Posterior vena cava (tissue), 2 donors: ENCODE data around the gene HEPHL1. TPM values are rescaled to one million over a fixed set of nuclear protein-coding genes. Genes with fewer than 3 reads are reported as not detected.

Experiments
- DNase-seq: peaks from one replicate; pipeline ENCODE4 v3.0.0-alpha.2; 2020; ENCODE audit warnings: low spot score
- intact Hi-C, 2 donors: fragments of 100-400 bp; cut with DNase I; formaldehyde crosslinking; loops; one replicate each; pipeline versions ENCODE4 v1.14.1 to v1.14.2; 2022 to 2023
- total RNA-seq, 2 donors: library from RNA; stranded (reverse); fragmentation: NEBNext Ultra II Directional; extraction: Animal tissue kit (Norgen Biotek cat#: 25700); gene quantifications; one replicate each; pipeline ENCODE4 v1.2.1, GENCODE V29; 2021
- donor health status: DM: yes; HTN: yes; CAD: no.
- donor health status: DM: yes; HTN: yes; CAD: no.

HEPHL1 gene
- total RNA-seq, 2 donors from 2014 or later = not detected

DNA sequence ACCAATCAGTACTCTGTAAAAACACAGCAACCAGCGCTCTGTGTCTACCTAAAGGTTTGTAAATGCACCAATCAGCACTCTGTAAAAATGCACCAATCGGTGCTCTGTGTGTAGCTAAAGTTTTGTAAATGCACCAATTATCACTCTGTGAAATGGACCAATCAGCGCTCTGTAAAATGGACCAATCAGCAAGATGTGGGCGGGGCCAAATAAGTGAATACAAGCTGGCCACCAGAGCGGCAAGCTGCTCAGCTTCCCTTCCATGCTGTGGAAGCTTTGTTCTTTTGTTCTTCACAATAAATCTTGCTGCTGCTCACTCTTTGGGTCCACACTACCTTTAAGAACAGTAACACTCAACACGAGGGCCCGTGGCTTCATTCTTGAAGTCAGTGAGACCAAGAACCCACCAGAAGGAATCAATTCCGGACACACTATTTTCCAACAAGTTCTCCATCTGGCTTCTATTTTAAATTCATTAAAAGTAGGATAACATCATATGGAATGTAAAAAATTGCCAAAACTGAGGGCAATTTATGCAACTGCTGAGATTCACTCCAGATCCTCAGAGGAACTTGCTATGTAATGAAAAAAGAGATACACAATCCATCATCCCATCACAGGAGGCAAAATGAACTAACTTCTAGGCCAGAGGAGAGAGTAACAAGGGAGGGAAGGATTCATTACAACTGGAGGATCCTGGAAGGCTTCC, 104.4 kb downstream of the HEPHL1 start:
- DNase-seq = no peak
- intact Hi-C loops = no loop called here

DNA sequence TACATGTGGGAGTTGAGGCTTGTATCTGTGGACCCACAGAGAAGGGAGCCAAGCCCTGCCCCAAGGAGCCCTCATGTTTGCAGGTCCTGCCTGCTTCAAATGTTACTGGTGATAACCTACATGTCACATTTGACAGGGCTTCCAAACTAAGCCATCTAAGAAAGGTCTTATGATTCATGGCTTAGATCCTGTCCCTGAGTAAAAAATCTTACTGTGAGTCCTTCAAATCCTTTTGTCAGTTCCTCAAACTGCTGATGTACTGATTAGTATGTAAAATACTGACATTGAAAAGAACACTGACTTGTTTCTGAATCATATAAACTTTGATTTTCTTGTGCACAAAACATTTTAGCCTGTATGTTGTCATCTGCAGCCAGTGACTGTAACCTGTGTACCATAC, 106.5 kb downstream of the HEPHL1 start:
- DNase-seq = no peak
- intact Hi-C loops = no loop called here

DNA sequence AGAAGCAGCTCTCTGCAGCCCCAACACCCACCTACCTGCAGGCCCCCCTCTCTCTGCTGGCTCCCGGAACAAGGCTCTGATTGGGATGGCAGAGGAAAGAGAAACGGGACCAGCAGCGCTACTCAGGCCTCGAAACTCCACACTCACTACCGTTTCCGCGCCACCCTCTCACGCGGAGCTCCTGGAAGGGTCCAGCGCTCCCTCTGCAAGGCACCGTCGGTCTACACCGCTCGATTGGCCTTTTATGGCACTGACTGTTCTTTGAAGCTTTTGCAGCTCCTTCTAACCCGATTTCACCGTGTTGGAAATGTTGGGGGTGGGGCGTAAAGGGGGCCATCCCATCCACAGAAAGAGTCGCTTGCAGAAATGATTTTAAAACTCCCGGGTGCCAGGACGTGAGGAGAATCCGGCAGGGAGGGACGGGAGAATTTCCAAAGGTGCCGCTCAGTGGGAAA, 107.2 kb downstream of the HEPHL1 start:
- DNase-seq = no peak
- intact Hi-C loops = no loop called here

DNA sequence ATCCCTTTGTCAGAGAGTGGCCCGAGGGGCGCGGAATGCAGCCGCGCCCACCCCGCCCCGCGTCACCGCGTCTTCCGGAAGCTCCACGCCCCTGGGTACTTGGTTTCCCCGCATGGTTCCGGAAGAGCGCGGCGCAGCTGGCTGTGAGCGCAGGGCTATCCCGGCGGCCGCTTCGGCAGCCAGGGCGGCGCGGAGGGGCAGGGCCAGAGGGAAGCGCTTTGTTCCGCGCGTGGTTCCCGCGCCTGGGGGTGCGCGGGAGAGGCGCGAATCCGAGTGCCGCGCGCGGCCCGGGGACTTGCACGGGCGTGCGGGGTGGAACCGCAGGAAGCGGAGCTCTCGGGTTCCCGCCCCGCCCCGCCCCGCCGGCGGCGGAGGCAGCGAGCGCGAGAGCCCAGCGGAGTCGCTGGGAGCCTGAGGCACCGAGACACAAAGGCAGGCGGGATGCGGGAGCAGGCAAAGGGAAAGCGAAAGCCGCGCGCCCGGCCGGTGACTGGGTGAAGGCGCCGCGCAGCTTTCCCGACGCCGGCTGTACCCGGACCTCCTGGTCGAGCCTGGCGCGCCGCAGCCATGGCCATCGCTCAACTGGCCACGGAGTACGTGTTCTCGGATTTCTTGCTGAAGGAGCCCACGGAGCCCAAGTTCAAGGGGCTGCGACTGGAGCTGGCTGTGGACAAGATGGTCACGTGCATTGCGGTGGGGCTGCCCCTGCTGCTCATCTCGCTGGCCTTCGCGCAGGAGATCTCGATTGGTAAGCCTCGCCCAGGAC, 107.8 kb downstream of the HEPHL1 start, which contains the start of gene PANX1:
PANX1 (plus strand) TSS at position 96 of the 766 bp plus-strand sequence; CDS start at position 568, 472 bp downstream.
- intact Hi-C loops = loop anchor here in 1 of 2 donors (1.0 kb wide), 1 partner anchor 16 kb away; no protein-coding TSS in a partner anchor
- DNase-seq = peak; percentile 95

DNA sequence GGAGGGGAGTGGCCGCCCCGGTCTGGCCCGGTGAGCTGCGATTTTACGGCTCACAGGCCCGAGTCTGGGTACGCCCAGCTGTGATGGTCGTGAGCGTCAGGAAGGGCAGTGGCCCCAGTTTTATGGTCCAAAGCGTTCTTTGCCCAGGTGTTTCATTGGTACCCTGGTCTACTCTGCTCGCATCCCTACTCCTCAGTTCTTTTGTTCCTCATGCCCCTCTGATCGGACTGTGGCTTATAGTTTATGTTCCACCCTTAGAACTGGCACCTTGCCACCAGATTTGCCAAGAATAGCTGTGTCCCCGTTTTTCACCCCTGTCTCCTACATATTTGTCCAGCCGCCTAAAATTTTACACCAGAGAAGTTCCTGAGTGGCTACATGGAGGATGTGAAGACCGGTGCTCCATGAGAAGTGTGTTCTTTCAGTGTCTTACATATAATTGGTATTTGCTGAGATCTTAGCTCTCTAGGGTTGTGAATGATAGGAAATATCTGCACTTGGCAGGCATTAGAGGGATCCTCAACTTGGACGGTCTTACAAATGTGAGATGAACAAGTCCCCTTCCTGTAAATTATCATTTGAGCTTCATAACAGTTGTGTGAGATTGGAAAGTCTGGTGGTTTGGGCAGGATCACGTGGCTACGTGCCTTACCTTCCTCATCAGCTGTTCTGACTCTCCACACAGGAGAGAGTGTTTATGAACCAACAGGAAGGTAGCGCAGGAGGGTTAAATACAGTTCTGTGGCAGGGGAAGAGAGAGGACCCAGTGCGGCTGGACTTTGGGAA, 108.6 kb downstream of the HEPHL1 start:
- intact Hi-C loops = loop anchor here in 1 of 2 donors (1.0 kb wide), 1 partner anchor 16 kb away; no protein-coding TSS in a partner anchor
- no peak for DNase-seq

DNA sequence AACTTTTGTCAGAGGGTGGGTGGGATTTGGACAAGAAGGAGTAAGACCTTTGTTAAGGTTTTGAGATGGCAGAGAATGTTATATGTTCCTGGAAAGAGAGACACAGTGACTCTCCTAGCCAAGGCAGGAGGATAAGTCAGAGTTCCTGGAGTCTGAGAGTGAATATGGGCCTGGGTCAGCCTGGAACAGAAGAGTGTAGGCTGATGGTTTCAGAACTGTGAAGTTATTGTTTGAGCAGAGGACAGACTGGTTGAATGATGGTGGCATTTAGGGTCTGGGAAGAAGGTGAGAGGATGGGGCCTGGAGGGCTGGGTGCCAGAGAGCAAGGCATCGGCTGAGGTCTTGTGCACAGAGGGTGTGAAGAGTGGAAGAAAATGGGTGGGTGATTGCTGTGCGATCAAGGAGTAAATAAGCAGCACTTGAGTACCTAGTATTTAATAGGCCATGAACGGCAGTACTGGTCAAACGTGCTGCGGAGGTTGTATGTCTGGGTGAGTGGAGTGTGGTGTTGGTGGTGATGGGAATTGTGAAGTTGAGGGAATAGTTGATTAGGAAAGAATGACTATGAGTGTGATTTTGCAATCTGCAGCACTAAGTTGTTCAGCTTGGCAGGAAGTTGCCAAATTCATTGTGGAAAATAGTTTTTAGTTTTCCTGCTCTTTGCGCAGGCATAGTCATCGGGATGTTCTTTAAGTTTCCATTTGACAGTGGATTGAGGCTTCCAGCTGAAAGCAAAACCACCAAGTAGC, 109.3 kb downstream of the HEPHL1 start:
- intact Hi-C loops = no loop called here
- no peak for DNase-seq

DNA sequence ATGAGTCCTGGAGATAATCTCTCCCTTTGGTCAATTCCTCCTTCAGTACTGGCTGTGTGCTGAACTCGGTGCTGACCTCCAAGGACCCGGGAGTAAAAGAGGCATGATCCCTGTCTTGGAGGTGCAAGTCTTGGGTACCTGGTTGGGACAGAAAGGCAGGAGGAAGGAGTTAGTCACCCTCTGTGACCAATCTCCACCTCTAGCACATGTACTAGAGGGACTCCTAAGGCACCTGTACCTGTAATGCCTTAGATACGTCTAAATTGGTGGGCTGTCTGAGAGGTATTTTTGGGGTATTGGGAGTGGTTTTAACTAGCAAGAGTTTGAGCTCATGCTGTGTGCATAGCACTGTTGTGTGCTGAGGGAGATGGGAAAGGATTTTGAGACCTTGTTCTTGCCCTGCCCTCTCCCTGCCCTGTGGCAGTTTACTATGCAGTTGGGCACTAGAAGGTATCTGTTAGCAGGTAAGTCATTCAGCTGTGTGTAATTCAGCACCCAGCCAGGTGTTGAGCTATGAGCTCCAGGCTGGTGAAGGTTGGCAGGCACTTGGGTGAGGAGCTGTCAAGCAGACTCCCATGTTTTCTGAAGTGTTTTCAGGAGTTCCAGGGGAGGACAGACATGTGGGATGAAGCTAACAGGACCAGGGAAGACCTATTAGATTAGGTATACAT, 110.0 kb downstream of the HEPHL1 start:
- intact Hi-C loops = no loop called here
- no peak for DNase-seq

DNA sequence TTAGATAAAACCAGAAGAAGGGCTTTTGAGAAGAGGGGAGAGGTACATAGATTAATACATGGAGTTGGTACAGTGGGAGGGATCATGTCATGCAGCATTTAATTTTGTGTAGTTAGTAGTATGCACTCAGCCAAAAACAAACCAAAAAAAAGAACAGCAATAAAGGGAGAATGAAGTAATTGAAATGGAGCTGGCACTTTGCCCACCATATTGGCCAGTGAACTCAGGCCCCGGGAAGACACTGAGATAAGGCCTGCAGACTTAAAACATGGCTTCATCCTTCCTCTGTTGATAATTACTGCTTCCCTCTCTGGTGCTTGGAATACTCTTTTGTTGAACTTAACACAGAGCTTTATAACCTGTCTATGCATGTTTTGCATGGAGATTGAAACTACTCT, 110.6 kb downstream of the HEPHL1 start:
- DNase-seq = no peak

DNA sequence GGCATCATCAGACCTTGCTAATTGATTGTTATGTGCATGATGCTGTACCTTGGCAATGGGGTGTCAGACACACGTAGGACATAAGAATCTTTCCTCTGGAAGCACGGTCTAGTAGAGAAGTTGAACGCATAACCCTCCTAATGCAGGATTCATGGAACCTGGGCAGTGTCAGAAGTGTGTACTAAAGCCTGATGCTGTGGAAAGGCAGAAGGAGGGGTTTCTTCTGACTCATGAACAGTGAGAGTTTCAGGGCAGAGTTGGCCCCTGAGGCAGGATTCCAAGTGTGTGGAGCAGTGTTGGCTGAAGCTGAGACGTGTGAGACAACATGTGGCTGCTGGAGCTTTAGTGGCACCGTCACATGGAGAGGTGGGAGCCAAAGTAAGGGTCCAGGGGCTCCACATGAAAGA, 111.0 kb downstream of the HEPHL1 start:
- intact Hi-C loops = no loop called here

More for the DNA sequence above, 110.6 kb downstream of the HEPHL1 start:
- intact Hi-C loops = no loop called here

DNA sequence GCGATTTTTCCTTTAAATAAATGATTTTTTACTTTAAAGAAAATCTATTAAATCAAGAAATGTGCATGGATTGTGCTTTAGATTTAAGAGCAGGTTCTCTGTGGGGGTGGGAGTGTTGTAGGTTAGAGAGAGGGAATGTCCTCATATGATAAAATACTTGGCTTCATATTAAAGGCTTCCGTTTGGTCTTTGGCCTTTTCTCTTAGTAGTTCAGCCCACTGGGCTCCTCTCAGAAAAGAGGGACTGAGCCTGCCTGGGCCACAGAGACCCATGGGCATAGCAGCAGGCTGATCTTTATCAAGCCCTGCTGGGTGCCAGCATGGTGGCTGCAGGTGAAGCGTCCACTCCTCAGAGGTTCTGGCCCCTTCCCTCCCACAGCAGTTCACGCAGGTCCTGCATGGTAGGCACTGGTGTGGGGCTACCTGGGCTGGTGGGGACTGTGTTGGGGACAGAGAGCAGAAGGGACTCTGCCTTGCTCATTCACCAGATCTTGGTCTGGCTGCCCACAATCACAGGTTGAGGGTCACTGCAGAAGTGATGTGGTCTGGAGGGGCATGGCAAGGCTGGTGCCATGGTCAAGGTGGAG, 111.8 kb downstream of the HEPHL1 start:
- DNase-seq = no peak
- intact Hi-C loops = no loop called here

More for the DNA sequence above, 111.0 kb downstream of the HEPHL1 start:
- no peak for DNase-seq

DNA sequence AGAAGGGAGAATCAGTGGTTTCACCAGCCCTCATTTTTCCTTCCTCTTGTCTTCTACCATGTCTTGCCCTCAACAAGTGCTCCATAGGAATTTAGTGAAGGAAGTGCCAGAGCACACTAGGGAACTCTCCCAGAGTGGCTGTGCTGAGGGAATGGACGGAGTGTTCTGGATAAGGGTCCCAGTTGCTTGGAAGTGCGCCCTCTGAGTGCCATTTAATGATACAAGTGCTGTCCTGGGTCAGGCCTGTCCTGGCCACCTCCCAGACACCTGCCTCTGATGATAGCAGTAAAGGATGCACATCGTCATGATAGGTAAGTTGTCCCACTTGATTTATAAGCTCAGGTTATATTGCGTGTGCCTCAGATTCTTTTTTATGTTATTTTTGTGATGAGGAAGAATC, 112.6 kb downstream of the HEPHL1 start:
- no peak for DNase-seq
- intact Hi-C loops = no loop called here

DNA sequence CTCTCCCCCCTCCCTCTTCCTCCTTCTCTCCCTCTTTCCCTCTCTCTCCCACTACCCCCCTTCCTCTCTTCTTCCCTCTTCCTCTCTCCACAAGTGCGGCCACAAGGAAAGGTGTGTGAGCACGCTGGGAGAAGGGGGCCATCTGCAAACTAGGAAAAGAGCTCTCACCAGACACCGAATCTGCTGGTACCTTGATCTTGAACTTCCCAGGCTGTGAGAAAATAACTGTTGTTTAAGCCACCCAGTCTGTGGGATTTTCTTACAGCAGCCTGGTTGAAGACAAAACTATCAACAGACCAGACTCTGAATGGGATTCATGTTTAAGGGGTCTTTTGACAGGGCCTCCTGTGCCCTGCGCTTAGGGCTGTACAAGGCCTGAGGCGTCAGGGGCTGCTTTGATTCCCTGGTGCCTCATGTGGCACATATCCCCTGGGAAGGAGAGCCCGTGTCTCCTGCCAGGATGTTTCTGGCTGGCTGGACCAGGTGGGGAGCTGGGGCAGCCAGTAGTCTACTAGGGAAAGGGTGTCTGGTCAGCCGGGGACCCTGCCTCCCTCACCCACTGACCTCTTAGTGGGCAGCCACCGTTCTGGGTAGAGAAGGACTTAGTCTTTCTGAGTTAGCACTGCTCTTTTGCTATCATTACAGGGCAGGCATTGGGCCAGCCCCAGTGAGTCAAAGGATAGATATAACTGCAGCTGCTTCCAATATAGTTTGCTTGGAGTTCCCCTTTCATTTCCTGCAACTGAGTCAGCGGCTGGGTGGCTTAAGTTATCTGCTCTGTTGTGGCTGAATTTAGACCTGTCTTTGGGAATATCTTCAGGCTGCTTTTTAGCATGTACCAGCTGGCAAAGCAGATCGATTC, 113.7 kb downstream of the HEPHL1 start:
- intact Hi-C loops = no loop called here
- peak; percentile 95 for DNase-seq

DNA sequence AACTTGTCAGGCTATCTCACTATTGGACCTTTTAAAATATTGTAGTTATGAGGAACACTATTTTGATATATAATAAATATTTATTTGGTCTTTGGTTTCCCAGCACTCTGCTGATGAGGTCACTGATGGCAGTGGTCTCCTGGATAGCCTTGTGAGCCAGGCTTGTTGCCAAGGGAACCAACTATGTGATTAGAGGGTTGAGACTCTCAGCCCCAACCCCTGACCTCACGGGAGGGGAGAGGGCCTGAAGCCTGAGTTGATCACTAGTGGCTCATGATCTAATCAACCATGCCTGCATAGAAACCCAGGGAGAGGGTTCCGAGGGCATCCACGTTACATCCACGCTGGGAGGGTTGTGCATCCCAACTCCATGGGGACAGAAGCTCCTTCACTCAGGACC, 118.3 kb downstream of the HEPHL1 start:
- intact Hi-C loops = no loop called here
- no peak for DNase-seq

DNA sequence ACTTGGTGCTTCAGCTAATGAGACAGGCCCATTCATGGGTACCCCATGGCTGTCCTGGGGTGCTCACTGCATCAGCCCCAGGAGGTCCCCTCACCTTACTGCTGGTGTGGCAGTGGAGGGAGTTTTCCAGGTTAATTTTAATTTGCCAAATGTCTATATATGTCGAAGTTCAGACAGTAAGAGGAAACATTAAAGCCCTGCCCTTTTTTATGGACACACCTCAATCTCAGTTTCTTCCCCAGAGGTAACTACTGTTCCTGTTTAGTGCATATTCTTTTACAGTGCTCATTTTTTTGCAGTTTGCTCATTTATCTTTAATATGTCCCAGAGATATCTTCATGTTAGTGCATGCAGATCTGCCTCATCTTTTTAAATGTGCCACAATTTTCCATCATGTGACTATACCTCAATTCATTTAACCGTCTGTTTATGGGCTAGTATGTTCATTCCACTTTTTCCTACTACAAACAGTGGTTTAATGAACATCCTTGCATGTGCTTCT, 119.1 kb downstream of the HEPHL1 start:
- intact Hi-C loops = no loop called here

DNA sequence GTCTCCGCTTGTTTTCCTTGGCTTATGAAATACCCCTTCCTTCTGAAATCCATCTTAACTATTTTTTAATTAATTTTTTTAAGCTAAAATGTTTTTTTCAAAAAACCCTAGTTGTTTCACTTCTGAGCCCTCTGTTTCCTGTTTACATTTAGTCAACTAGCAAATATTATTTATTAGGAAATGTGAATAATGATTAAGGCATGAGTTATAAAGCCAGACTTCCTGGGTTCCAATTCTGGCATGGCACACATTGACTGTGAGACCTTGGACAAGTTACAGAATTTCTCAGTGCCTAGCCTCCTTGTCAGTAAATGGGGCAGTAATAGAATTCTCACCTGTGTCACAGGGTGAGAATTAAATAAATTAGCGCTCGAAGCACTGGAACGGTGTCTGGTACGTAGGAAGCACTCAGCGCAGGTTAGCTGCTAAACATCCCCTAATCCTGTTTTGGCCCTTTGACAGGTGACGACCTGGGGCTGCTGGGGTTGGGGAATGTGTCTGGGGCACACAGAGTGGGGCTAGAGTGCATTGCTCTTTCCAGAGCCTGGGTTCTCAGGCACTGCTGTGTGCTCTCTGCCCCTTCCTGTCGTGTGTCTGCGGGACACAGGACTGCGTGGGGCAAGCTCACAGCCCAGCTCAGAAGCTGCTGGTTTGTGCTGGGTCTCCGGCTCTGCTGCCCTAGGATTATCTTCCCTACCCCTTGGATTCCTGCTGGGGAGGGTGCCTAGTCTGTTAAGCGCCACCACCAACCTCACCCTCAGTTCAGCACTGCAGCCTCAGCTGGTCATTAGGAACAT, 120.6 kb downstream of the HEPHL1 start:
- intact Hi-C loops = no loop called here

More for the DNA sequence above, 119.1 kb downstream of the HEPHL1 start:
- DNase-seq = no peak

More for the DNA sequence above, 120.6 kb downstream of the HEPHL1 start:
- DNase-seq = no peak
